ENCODE data around the gene SCN7A. TPM values are rescaled to one million over a fixed set of nuclear protein-coding genes. Genes with fewer than 3 reads are reported as not detected.

The SCN7A gene
- not detected for polyA plus RNA-seq (2012; ENCODE audit: insufficient read length, low read depth)

- no peak for TF ChIP-seq POLR2AphosphoS5 (IDR thresholded peaks at IDR 0.05; ENCODE audit: low read depth, low read length)
These were observed at the start of gene SCN7A for GRCh38 chr2:166494140-166494624. SCN7A (minus strand) TSS chr2:166494249; CDS start chr2:166477696, 16,553 bp downstream.

GRCh38 chr2:166539340-166540162 is 45.5 kb upstream of the SCN7A start:
- TF ChIP-seq POLR2AphosphoS5 (IDR thresholded peaks at IDR 0.05; ENCODE audit: low read depth, low read length) (no peak), REST (IDR thresholded peaks at IDR 0.05; ENCODE audit: insufficient read depth in 1 of 2, low read depth in 2 of 2, low read length in 2 of 2) (no peak), TAF1 (IDR thresholded peaks at IDR 0.05; ENCODE audit: borderline replicate concordance, insufficient read depth, low read length) (no peak), SIN3A (IDR thresholded peaks at IDR 0.05; ENCODE audit: borderline replicate concordance, insufficient read depth, low read length) (no peak), FOXP2 (optimal IDR thresholded peaks at IDR 0.05; ENCODE audit: borderline replicate concordance, extremely low read depth, extremely low read length, insufficient read depth) (no peak)

GRCh38 chr2:166536111-166536510 is 42.1 kb upstream of the SCN7A start:
- no peak for TF ChIP-seq FOXP2 (optimal IDR thresholded peaks at IDR 0.05; ENCODE audit: borderline replicate concordance, extremely low read depth, extremely low read length, insufficient read depth)
- TF ChIP-seq SIN3A (IDR thresholded peaks at IDR 0.05; ENCODE audit: borderline replicate concordance, insufficient read depth, low read length) = no peak
- TF ChIP-seq TAF1 (IDR thresholded peaks at IDR 0.05; ENCODE audit: borderline replicate concordance, insufficient read depth, low read length) = no peak
- no peak for TF ChIP-seq POLR2AphosphoS5 (IDR thresholded peaks at IDR 0.05; ENCODE audit: low read depth, low read length)

GRCh38 chr2:166521155-166521554 is 27.1 kb upstream of the SCN7A start:
- TF ChIP-seq POLR2AphosphoS5 (IDR thresholded peaks at IDR 0.05; ENCODE audit: low read depth, low read length) (no peak), TAF1 (IDR thresholded peaks at IDR 0.05; ENCODE audit: borderline replicate concordance, insufficient read depth, low read length) (no peak), REST (IDR thresholded peaks at IDR 0.05; ENCODE audit: insufficient read depth in 1 of 2, low read depth in 2 of 2, low read length in 2 of 2) (no peak), FOXP2 (optimal IDR thresholded peaks at IDR 0.05; ENCODE audit: borderline replicate concordance, extremely low read depth, extremely low read length, insufficient read depth) (no peak), SIN3A (IDR thresholded peaks at IDR 0.05; ENCODE audit: borderline replicate concordance, insufficient read depth, low read length) (no peak)

- TF ChIP-seq FOXP2 (optimal IDR thresholded peaks at IDR 0.05; ENCODE audit: borderline replicate concordance, extremely low read depth, extremely low read length, insufficient read depth) (no peak), POLR2AphosphoS5 (IDR thresholded peaks at IDR 0.05; ENCODE audit: low read depth, low read length) (no peak), REST (IDR thresholded peaks at IDR 0.05; ENCODE audit: insufficient read depth in 1 of 2, low read depth in 2 of 2, low read length in 2 of 2) (no peak), TAF1 (IDR thresholded peaks at IDR 0.05; ENCODE audit: borderline replicate concordance, insufficient read depth, low read length) (no peak), SIN3A (IDR thresholded peaks at IDR 0.05; ENCODE audit: borderline replicate concordance, insufficient read depth, low read length) (no peak)
These were observed 26.6 kb upstream of the SCN7A start for GRCh38 chr2:166520604-166521003.

GRCh38 chr2:166519391-166519962 is 25.4 kb upstream of the SCN7A start:
- TF ChIP-seq POLR2AphosphoS5 (IDR thresholded peaks at IDR 0.05; ENCODE audit: low read depth, low read length) (no peak), REST (IDR thresholded peaks at IDR 0.05; ENCODE audit: insufficient read depth in 1 of 2, low read depth in 2 of 2, low read length in 2 of 2) (no peak), TAF1 (IDR thresholded peaks at IDR 0.05; ENCODE audit: borderline replicate concordance, insufficient read depth, low read length) (no peak), SIN3A (IDR thresholded peaks at IDR 0.05; ENCODE audit: borderline replicate concordance, insufficient read depth, low read length) (no peak), FOXP2 (optimal IDR thresholded peaks at IDR 0.05; ENCODE audit: borderline replicate concordance, extremely low read depth, extremely low read length, insufficient read depth) (no peak)

Data from PFSK-1 (cell line).